Activated naive CD4-positive, alpha-beta T cell treated with anti-CD3 and anti-CD28 coated beads, Interleukin-2, amount 10 ng/mL, durations not matched to agents 7 days and 5 days (primary cell): ENCODE data around the gene ZBTB8A.
"Not testable (repeated sequence)": the region's sequence is repeated elsewhere in the genome, so short reads cannot be mapped to it uniquely, and the experiment has no call there.

Source experiments
- CTCF ChIA-PET: fragments of 350-600 bp; sonication (Branson Sonifier 250); formaldehyde crosslinking; loops from one replicate; lab custom pipeline; 2021; ENCODE audit warnings: antibody characterized with exemption; lab: Charles Lee
- DNase-seq: peaks from one replicate; pipeline ENCODE4 v3.0.0-alpha.2; 2020
- H3K27ac Mint-ChIP-seq: one replicate; pipeline ENCODE4 v1.8.0; 2021; ENCODE audit warnings: mild to moderate bottlenecking, moderate library complexity, mixed read lengths
- H3K27me3 Mint-ChIP-seq: one replicate; pipeline ENCODE4 v1.8.0; 2021; ENCODE audit warnings: mild to moderate bottlenecking, mixed read lengths
- H3K36me3 Mint-ChIP-seq: one replicate; pipeline ENCODE4 v1.8.0; 2021; ENCODE audit warnings: mixed read lengths
- H3K4me1 Mint-ChIP-seq: one replicate; pipeline ENCODE4 v1.8.0; 2021; ENCODE audit warnings: mixed read lengths
- H3K4me3 Mint-ChIP-seq: one replicate; pipeline ENCODE4 v1.8.0; 2021; ENCODE audit warnings: mild to moderate bottlenecking, moderate library complexity, mixed read lengths
- H3K9me3 Mint-ChIP-seq: one replicate; pipeline ENCODE4 v1.8.0; 2021; ENCODE audit warnings: mixed read lengths

The ZBTB8A gene

DNA sequence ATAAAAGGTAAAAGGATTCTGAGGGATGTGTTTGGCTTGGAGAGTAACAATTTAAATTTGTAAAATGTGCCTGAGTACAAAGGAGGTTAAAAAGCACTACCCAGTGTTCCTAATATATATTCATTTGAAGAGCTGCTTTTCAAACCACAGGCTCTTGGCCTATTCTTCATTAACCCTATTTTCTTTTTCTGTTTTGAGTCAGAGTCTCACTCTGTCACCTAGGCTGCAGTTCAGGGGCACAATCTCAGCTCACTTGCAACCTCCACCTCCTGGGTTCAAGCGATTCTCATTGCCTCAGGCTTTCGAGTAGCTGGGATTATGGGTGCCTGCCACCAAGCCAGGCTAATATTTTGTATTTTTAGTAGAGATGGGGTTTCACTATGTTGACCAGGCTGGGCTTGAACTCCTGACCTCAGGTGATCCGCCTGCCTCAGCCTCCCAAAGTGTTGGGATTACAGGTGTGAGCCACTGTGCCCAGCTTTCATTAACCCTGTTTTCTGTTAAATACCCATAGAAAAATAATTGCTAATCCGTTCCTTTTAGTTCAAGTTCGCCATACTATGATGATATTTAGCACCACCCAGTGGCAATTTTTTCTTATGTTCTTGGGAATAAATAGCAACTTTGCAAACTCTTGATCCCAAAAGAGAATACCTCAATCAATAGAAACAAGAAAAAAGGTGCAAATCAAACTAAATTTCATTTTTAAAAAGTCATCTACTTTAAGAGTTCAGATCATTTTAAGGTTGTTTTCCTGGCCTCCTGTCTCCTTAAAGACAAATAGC is 80.7 kb downstream of the ZBTB8A start:
- no peaks in the 10 kb centered on the region for H3K9me3 Mint-ChIP-seq
- H3K4me3 Mint-ChIP-seq = no peak overlapping the region
- H3K27me3 Mint-ChIP-seq = no peaks in the 10 kb centered on the region
- peaks cover 24% of the 10 kb centered on the region for H3K36me3 Mint-ChIP-seq
- DNase-seq = no peak
- CTCF ChIA-PET = interaction anchor here (1.7 kb wide), 1 partner anchor 100 kb away, joined by 12 read pairs; no protein-coding TSS in a partner anchor
- H3K27ac Mint-ChIP-seq = no peak overlapping the region
- peaks cover 21% of the 10 kb centered on the region for H3K4me1 Mint-ChIP-seq

- H3K4me3 Mint-ChIP-seq = no peak overlapping the region
- H3K9me3 Mint-ChIP-seq = no peaks in the 10 kb centered on the region
- H3K27me3 Mint-ChIP-seq = no peaks in the 10 kb centered on the region
- H3K27ac Mint-ChIP-seq = no peak overlapping the region
- no peak for DNase-seq
- CTCF ChIA-PET = interaction anchor here (0.5 kb wide), 1 partner anchor 29 kb away, joined by 3 read pairs; the partner anchor contains the start of gene RBBP4
- peaks cover 32% of the 10 kb centered on the region for H3K36me3 Mint-ChIP-seq
- peaks cover 27% of the 10 kb centered on the region for H3K4me1 Mint-ChIP-seq
Measured at GRCh38 chr1:32622205-32622604, 83.0 kb downstream of the ZBTB8A start.

- CTCF ChIA-PET = interaction anchor here (0.5 kb wide), 1 partner anchor 28 kb away, joined by 3 read pairs; the partner anchor contains the start of gene RBBP4
- H3K4me1 Mint-ChIP-seq = peaks cover 36% of the 10 kb centered on the region
- H3K9me3 Mint-ChIP-seq = no peaks in the 10 kb centered on the region
- H3K27ac Mint-ChIP-seq = no peak overlapping the region
- peaks cover 37% of the 10 kb centered on the region for H3K36me3 Mint-ChIP-seq
- no peak overlapping the region for H3K4me3 Mint-ChIP-seq
- DNase-seq = no peak
- H3K27me3 Mint-ChIP-seq = no peaks in the 10 kb centered on the region
Measured at GRCh38 chr1:32622806-32623681, 83.8 kb downstream of the ZBTB8A start.

GRCh38 chr1:32623775-32624174 is 84.5 kb downstream of the ZBTB8A start:
- Mint-ChIP-seq H3K36me3 (peaks cover 42% of the 10 kb centered on the region), H3K27me3 (no peaks in the 10 kb centered on the region), H3K4me3 (no peak overlapping the region), H3K4me1 (peaks cover 39% of the 10 kb centered on the region), H3K9me3 (no peaks in the 10 kb centered on the region), H3K27ac (no peak overlapping the region)
- DNase-seq = no peak
- CTCF ChIA-PET = no interaction called here

DNA sequence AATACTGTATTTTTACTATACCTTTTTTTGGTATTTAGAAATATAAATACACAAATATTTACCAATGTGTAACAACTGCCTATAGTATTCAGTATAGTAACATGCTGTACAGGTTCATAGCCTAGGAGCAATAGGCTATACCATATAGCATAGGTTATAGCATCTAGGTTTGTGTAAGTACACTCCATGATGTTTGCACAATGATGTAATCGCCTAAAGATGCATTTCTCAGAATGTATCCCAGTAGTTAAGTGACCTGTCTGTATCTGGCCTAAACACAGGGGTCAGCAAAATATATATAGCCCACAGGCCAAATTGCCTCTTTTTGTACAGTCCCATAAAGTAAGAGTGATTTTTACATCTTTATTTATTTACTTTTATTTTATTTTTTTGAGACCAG is 86.9 kb downstream of the ZBTB8A start:
- peaks cover 47% of the 10 kb centered on the region for H3K36me3 Mint-ChIP-seq
- no peaks in the 10 kb centered on the region for H3K9me3 Mint-ChIP-seq
- no peaks in the 10 kb centered on the region for H3K27me3 Mint-ChIP-seq
- no peak overlapping the region for H3K27ac Mint-ChIP-seq
- CTCF ChIA-PET = no interaction called here
- H3K4me1 Mint-ChIP-seq = peaks cover 35% of the 10 kb centered on the region
- no peak overlapping the region for H3K4me3 Mint-ChIP-seq
- DNase-seq = no peak

DNA sequence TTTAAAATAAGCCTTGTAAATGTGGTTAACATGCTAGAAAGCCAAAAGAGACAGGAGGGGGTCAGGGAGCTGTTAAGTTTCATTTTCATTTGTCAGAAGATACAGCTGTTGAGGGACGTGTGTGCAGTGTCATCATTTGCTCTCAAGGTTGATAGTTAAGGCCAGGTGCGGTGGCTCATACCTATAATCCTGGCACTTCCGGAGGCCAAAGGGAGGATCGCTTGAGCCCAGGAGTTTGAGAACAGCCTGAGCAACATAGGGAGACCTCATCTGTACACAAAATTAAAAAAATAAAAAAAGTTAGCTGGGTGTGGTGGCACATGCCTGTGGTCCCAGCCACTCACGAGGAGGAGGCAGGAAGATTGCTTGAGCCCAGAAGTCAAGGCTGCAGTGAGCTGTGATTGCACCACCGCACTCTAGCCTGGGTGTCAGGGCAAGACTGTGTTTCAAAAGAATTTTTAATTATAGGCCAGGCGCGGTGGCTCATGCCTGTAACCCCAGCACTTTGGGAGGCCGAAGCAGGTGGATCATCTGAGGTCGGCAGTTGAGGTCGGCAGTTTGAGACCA is 88.5 kb downstream of the ZBTB8A start:
- peak overlapping the region; percentile 90 for H3K27ac Mint-ChIP-seq
- no peaks in the 10 kb centered on the region for H3K27me3 Mint-ChIP-seq
- H3K4me3 Mint-ChIP-seq = peak overlapping the region; percentile 3
- no peaks in the 10 kb centered on the region for H3K9me3 Mint-ChIP-seq
- peak; percentile 52 for DNase-seq
- H3K36me3 Mint-ChIP-seq = peaks cover 44% of the 10 kb centered on the region
- peaks cover 37% of the 10 kb centered on the region for H3K4me1 Mint-ChIP-seq
- CTCF ChIA-PET = no interaction called here

GRCh38 chr1:32630173-32630572 is 90.9 kb downstream of the ZBTB8A start:
- DNase-seq, H3K4me3 Mint-ChIP-seq, H3K9me3 Mint-ChIP-seq, CTCF ChIA-PET, H3K27ac Mint-ChIP-seq, H3K27me3 Mint-ChIP-seq: not testable (repeated sequence)
- peaks cover 42% of the 10 kb centered on the region for H3K36me3 Mint-ChIP-seq
- peaks cover 22% of the 10 kb centered on the region for H3K4me1 Mint-ChIP-seq

DNA sequence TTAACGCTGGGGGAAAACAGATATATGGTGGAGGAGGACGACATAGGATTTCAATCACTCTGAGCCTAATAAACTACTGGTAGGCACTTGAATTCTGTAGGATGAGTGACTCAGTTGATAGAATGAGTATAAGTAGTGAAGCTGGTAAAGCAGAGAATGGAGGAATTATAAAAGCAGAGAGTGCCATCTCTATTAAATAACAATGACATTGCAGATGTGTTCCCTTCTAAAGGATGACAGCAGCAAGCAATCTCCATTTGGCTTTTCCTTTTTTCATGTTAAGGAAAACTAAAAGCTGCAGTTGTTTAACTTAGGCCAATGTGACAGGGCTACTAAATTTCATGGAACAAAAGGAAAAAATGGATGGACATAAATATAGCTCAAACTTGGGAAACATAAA is 93.6 kb downstream of the ZBTB8A start:
- DNase-seq = no peak
- no peak overlapping the region for H3K4me3 Mint-ChIP-seq
- H3K36me3 Mint-ChIP-seq = peaks cover 36% of the 10 kb centered on the region
- no peak overlapping the region for H3K27ac Mint-ChIP-seq
- no peaks in the 10 kb centered on the region for H3K27me3 Mint-ChIP-seq
- no peaks in the 10 kb centered on the region for H3K9me3 Mint-ChIP-seq
- CTCF ChIA-PET = no interaction called here
- H3K4me1 Mint-ChIP-seq = peaks cover 10% of the 10 kb centered on the region

DNA sequence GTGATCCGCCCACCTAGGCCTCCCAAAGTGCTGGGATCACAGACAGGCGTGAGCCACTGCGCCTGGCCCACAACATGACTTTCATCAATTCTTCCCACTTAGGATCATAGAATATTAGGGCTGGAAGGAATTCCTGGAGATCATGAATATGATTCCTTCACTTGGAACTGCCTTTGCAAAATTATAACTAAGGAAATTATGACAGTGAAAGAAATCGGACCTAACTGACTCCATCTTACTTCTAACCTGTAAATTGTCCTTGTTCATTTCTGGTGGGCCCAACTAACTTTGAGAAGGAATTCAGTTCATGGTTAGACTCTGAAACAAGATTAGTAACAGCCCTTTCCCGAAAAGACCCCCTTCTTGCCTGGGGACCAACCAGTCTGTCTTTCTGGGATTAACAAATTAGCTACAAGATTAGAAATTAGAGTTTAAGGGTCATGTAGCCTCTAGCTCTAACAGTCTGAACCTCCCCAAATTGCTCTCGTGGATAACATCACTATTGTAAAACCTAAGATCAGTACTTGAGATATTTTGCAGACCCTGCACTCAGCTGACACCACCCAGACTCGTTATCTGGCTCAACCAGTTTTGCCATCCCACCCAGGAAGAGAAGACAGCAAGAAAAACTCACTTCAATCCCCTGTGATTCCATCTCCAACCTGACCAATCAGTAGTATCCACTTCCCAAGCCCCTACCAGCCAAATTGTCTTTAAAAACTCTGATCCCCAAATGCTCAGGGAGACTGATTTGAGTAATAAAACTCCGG is 96.5 kb downstream of the ZBTB8A start:
- CTCF ChIA-PET = no interaction called here
- H3K4me3 Mint-ChIP-seq = no peak overlapping the region
- no peak for DNase-seq
- H3K27ac Mint-ChIP-seq = no peak overlapping the region
- H3K36me3 Mint-ChIP-seq = peaks cover 26% of the 10 kb centered on the region
- H3K9me3 Mint-ChIP-seq = no peaks in the 10 kb centered on the region
- peaks cover 5% of the 10 kb centered on the region for H3K4me1 Mint-ChIP-seq
- no peaks in the 10 kb centered on the region for H3K27me3 Mint-ChIP-seq

DNA sequence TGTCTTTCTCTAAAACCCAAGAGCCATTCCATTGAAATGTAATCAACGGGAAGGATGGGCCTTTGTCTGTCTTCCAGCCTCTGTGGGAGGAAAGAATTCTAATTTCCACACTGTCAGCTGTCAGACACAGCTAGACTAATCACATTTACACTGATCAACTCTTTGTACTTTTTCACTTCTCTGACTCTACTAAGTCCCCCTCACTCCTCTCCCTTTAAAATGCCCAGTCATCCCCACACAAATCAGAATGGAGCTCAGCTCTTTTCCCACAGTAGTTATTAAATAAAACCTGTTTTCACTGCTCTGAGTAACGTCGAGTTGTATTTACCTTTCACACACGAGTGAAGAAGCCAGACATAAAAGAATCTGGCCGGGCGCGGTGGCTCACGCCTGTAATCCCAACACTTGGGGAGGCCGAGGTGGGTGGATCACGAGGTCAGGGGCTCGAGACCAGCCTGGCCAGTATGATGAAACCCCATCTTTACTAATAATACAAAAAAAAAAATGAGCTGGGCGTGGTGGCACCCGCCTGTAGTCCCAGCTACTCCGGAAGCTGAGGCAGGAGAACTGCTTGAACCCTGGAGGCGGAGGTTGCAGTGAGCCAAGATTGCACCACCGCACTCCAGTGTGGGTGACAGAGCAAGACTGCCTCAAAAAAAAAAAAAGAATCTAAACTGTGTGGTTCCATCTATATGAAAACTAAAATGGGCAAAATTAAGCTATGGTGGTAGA is 97.9 kb downstream of the ZBTB8A start:
- H3K27ac Mint-ChIP-seq = no peak overlapping the region
- peaks cover 6% of the 10 kb centered on the region for H3K4me1 Mint-ChIP-seq
- CTCF ChIA-PET = no interaction called here
- peaks cover 26% of the 10 kb centered on the region for H3K36me3 Mint-ChIP-seq
- no peak for DNase-seq
- no peak overlapping the region for H3K4me3 Mint-ChIP-seq
- no peaks in the 10 kb centered on the region for H3K9me3 Mint-ChIP-seq
- no peaks in the 10 kb centered on the region for H3K27me3 Mint-ChIP-seq

GRCh38 chr1:32639489-32640075 is 100.4 kb downstream of the ZBTB8A start:
- no peak for DNase-seq
- Mint-ChIP-seq H3K4me1 (peaks cover 2% of the 10 kb centered on the region), H3K27ac (no peak overlapping the region), H3K27me3 (no peaks in the 10 kb centered on the region), H3K9me3 (no peaks in the 10 kb centered on the region), H3K36me3 (peaks cover 13% of the 10 kb centered on the region), H3K4me3 (no peak overlapping the region)
- CTCF ChIA-PET = interaction anchor here (0.7 kb wide), 1 partner anchor 1751 kb away, joined by 3 read pairs; no protein-coding TSS in a partner anchor

GRCh38 chr1:32642292-32642827 is 103.1 kb downstream of the ZBTB8A start:
- H3K4me1 Mint-ChIP-seq, H3K9me3 Mint-ChIP-seq, H3K36me3 Mint-ChIP-seq, H3K4me3 Mint-ChIP-seq, H3K27me3 Mint-ChIP-seq, DNase-seq, H3K27ac Mint-ChIP-seq, CTCF ChIA-PET: not testable (repeated sequence)

- CTCF ChIA-PET = interaction anchor here (0.7 kb wide), 1 partner anchor 16 kb away, joined by 3 read pairs; no protein-coding TSS in a partner anchor
- peaks cover 20% of the 10 kb centered on the region for H3K4me1 Mint-ChIP-seq
- no peak for DNase-seq
- H3K27me3 Mint-ChIP-seq = no peaks in the 10 kb centered on the region
- H3K36me3 Mint-ChIP-seq = peaks cover 8% of the 10 kb centered on the region
- no peak overlapping the region for H3K4me3 Mint-ChIP-seq
- H3K27ac Mint-ChIP-seq = no peak overlapping the region
- H3K9me3 Mint-ChIP-seq = no peaks in the 10 kb centered on the region
Measured at GRCh38 chr1:32644426-32644825, 105.2 kb downstream of the ZBTB8A start.
